Measurements from ENCODE around the gene SKOR1.

Gene SKOR1

GRCh38 chr15:67820992-67821783, 4.1 kb upstream of the SKOR1 start:
- no peak for DNase-seq (ENCODE audit: low read depth, low spot score)
- POLR2A ChIA-PET, result no interaction called here
- CTCF ChIA-PET, result interaction anchor here (1.5 kb wide), 1 partner anchor 12 kb away, joined by 3 read pairs; no protein-coding TSS in a partner anchor

DNA sequence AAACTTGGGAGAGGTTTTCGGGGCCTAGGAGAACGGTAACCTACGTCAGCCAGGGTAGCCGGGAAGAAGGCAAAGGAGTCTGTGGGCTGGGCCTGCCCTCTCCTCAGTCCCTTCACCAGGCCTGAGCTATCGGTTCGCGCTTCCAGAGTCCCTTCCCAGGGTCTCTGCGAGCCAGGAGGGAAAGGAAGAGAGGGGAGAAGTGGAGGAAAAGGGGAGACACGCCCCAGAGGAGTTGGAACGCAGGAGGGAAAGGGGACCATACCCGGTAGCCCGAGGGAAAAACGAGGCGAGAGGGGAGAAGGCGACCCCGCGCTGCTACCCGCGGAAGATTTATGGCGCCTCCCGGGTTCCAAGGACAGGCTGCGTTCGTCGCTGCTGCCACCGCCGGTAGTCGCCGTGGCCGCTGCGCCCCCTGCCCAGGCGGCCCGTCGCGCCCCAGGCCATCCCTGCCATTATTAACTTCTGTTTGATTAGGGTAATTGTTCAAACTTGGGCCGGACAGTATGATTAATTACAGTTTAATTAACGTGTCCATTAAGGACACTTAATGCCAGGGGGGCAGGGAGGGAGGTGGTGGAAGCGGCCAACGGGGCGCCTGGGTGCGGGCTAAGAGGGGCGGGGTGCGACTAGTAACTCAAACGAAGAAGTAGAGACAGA, 3.4 kb upstream of the SKOR1 start:
- TF ChIP-seq CTCF (IDR thresholded peaks at IDR 0.05; ENCODE audit: insufficient read depth, low read length, missing control alignments), result no peak
- POLR2A ChIA-PET, result no interaction called here
- DNase-seq (ENCODE audit: low read depth, low spot score), result no peak
- no peak overlapping the region for H3K4me3 ChIP-seq (ENCODE audit: low read depth, low read length)
- CTCF ChIA-PET, result no interaction called here

More at GRCh38 chr15:67820992-67821783, 4.1 kb upstream of the SKOR1 start:
- no peak for TF ChIP-seq CTCF (IDR thresholded peaks at IDR 0.05; ENCODE audit: insufficient read depth, low read length, missing control alignments)
- no peak overlapping the region for H3K4me3 ChIP-seq (ENCODE audit: low read depth, low read length)

DNA sequence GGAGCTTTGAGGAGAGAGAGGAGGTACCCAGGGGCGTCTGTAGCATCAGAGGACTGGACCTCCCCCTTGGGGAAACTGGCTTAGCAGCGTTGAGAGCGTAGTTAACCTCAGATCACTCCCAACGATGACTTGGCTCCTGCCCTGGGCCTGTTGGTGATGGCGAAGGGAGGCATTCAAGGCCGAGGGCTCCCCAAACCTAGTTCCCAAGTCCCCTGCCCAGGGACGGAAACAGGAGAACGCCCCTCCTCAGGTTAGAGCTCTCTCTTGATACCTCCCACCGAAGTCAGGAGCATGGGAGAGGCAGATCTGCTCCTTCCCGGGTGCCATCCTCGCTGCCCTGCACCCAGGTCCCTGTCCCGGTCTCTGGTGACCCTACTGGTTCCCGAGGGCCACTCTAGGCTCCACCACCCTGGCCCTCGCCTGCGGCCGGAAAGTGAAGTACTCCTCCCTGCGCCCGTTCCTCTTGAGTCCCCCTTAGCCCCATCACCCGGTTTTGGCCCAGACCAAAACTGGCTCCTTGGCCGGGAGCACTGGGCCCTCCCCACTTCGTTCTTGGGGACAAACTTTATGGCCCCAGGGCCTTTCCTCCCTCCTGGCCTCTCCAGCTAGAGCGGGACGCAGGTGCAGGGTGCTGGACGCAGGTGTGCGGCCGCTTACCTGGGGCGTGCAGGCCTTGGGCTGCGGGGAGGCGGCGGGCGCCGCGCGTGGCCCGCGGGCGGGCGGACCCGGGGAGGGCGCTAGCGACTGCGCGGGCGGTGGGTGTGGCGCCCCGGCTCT, 2.6 kb upstream of the SKOR1 start:
- H3K4me3 ChIP-seq (ENCODE audit: low read depth, low read length), result no peak overlapping the region
- DNase-seq (ENCODE audit: low read depth, low spot score), result no peak
- CTCF ChIA-PET, result interaction anchor here (0.6 to 1.2 kb wide), 2 partner anchors 360 to 376 kb away, joined by 3 read pairs; no protein-coding TSS in a partner anchor
- POLR2A ChIA-PET, result no interaction called here
- no peak for TF ChIP-seq CTCF (IDR thresholded peaks at IDR 0.05; ENCODE audit: insufficient read depth, low read length, missing control alignments)

GRCh38 chr15:67823314-67824196, 1.8 kb upstream of the SKOR1 start:
- no peak for TF ChIP-seq CTCF (IDR thresholded peaks at IDR 0.05; ENCODE audit: insufficient read depth, low read length, missing control alignments)
- CTCF ChIA-PET, result interaction anchor here (0.6 to 1.6 kb wide), 5 partner anchors 12 to 377 kb away, joined by 3 to 6 read pairs (median 3); no protein-coding TSS in a partner anchor
- POLR2A ChIA-PET, result no interaction called here
- H3K4me3 ChIP-seq (ENCODE audit: low read depth, low read length), result no peak overlapping the region
- DNase-seq (ENCODE audit: low read depth, low spot score), result no peak

- CTCF ChIA-PET, result interaction anchor here (1.0 to 1.6 kb wide), 4 partner anchors 12 to 378 kb away, joined by 3 to 6 read pairs (median 4); no protein-coding TSS in a partner anchor
- POLR2A ChIA-PET, result no interaction called here
- DNase-seq (ENCODE audit: low read depth, low spot score), result no peak
- TF ChIP-seq CTCF (IDR thresholded peaks at IDR 0.05; ENCODE audit: insufficient read depth, low read length, missing control alignments), result no peak
- H3K4me3 ChIP-seq (ENCODE audit: low read depth, low read length), result no peak overlapping the region
Observed at GRCh38 chr15:67824197-67824968, 926 bp upstream of the SKOR1 start.
